B cell (primary cell): ENCODE measurements around the gene HLA-DMA. TPM values are rescaled to one million over a fixed set of nuclear protein-coding genes. Genes with fewer than 3 reads are reported as not detected.

Experiments
- ATAC-seq: fragments of 200-7000 bp; cut with Tn5 transposase; one replicate; pipeline ENCODE4 v1.10.0; 2021; ENCODE audit warnings: low read depth, mild to moderate bottlenecking, moderate number of reproducible peaks, moderate library complexity
- CTCF ChIA-PET: fragments of 350-600 bp; sonication (Branson Sonifier 250); formaldehyde crosslinking; loops from one replicate; lab custom pipeline; 2021; ENCODE audit warnings: antibody characterized with exemption, inconsistent platforms; lab: Charles Lee
- POLR2A ChIA-PET: fragments of 350-600 bp; sonication (Branson Sonifier 250); formaldehyde crosslinking; loops from one replicate; lab custom pipeline; 2021; ENCODE audit warnings: antibody characterized with exemption; lab: Charles Lee
- DNase-seq: peaks from one replicate; pipeline ENCODE4 v3.0.0; 2013
- H2AFZ ChIP-seq: 2 replicates; pipeline ENCODE4 v1.6.1; 2012; ENCODE audit warnings: mild to moderate bottlenecking, low read depth, low read length; ENCODE audit not compliant: insufficient read depth, poor library complexity, severe bottlenecking
- H3K27ac ChIP-seq, 2 donors: 1 replicate in 1 of 2; 2 replicates in 1 of 2; pipeline ENCODE4 v1.5.1; 2012 to 2013; ENCODE audit warnings: low read length in 2 of 2, mild to moderate bottlenecking in 2 of 2, moderate library complexity in 1 of 2
- H3K27me3 ChIP-seq, 4 experiments: fragments of 200-600 bp in 1 of 4; sonication (generic) in 1 of 4; replicated peaks in 1 of 4; 1 replicate in 2 of 4; 2 replicates in 2 of 4; pipeline versions ENCODE4 v1.6.1 to v1.7.0; 2013 to 2016; ENCODE audit warnings: low read length in 3 of 4, mild to moderate bottlenecking in 2 of 4, mixed read lengths in 1 of 4, moderate library complexity in 1 of 4; ENCODE audit not compliant: insufficient read depth in 4 of 4, control insufficient read depth in 3 of 4; ENCODE audit errors: control extremely low read depth in 1 of 4
- H3K36me3 ChIP-seq, 2 experiments: replicated peaks in 1 of 2; 1 replicate in 1 of 2; 2 replicates in 1 of 2; pipeline versions ENCODE4 v1.6.1 to v1.7.1; 2013; ENCODE audit warnings: low read length in 1 of 2; ENCODE audit not compliant: insufficient read depth in 2 of 2, control insufficient read depth in 1 of 2; ENCODE audit errors: control extremely low read depth in 1 of 2, extremely low read depth in 1 of 2
- H3K4me1 ChIP-seq, 2 donors: fragments of 200-600 bp in 1 of 2; sonication (generic) in 1 of 2; 1 replicate in 1 of 2; 2 replicates in 1 of 2; pipeline versions ENCODE4 v1.5.1 to v1.6.1; 2013 to 2017; ENCODE audit warnings: low read length in 2 of 2; ENCODE audit not compliant: control insufficient read depth in 2 of 2, insufficient read depth in 2 of 2
- H3K4me2 ChIP-seq: replicated peaks from 2 replicates; pipeline ENCODE3; 2012; ENCODE audit warnings: mild to moderate bottlenecking, low read depth, low read length; ENCODE audit not compliant: poor library complexity, severe bottlenecking
- H3K4me3 ChIP-seq, 5 experiments: fragments of 200-600 bp in 1 of 5; sonication (generic) in 1 of 5; 1 replicate in 3 of 5; 2 replicates in 2 of 5; pipeline versions ENCODE4 v1.5.1 to v1.7.0; 2011 to 2016; ENCODE audit warnings: low read length in 4 of 5, mild to moderate bottlenecking in 4 of 5, low read depth in 2 of 5, control low read depth in 1 of 5, moderate library complexity in 1 of 5; ENCODE audit not compliant: insufficient read depth in 1 of 5; ENCODE audit errors: control extremely low read depth in 1 of 5, extremely low read depth in 1 of 5
- H3K79me2 ChIP-seq: fragments of 200-600 bp; sonication (generic); one replicate; pipeline ENCODE4 v1.6.0; 2016; ENCODE audit warnings: low read length; ENCODE audit not compliant: control insufficient read depth, insufficient read depth
- H3K9ac ChIP-seq: fragments of 200-600 bp; sonication (generic); 2 replicates; pipeline ENCODE4 v1.6.1; 2017; ENCODE audit warnings: mild to moderate bottlenecking, low read length, moderate library complexity
- H3K9me3 ChIP-seq, 3 donors: one replicate each; pipeline versions ENCODE4 v1.6.1 to v1.7.1; 2013; ENCODE audit warnings: low read length in 2 of 3; ENCODE audit not compliant: control insufficient read depth in 2 of 3, insufficient read depth in 1 of 3; ENCODE audit errors: control extremely low read depth in 1 of 3
- H4K20me1 ChIP-seq: 2 replicates; pipeline ENCODE4 v1.6.0; 2012; ENCODE audit warnings: mild to moderate bottlenecking, low read length; ENCODE audit not compliant: insufficient read depth, control insufficient read depth, poor library complexity, severe bottlenecking
- H3K27ac Mint-ChIP-seq: one replicate; pipeline ENCODE4 v1.8.0; 2021; ENCODE audit warnings: mixed read lengths
- H3K27me3 Mint-ChIP-seq: one replicate; pipeline ENCODE4 v1.8.0; 2021; ENCODE audit warnings: mixed read lengths
- H3K4me1 Mint-ChIP-seq: one replicate; pipeline ENCODE4 v1.8.0; 2021; ENCODE audit warnings: mixed read lengths
- H3K4me3 Mint-ChIP-seq: one replicate; pipeline ENCODE4 v1.8.0; 2021; ENCODE audit warnings: mixed read lengths
- H3K9me3 Mint-ChIP-seq: one replicate; pipeline ENCODE4 v1.8.0; 2022; ENCODE audit warnings: mixed read lengths; ENCODE audit not compliant: insufficient read depth
- CTCF ChIP-seq: fragments of 200-600 bp; IDR thresholded peaks from one replicate; pipeline ENCODE4 v1.8.0; 2022; ENCODE audit warnings: antibody characterized with exemption, mild to moderate bottlenecking
- EZH2 ChIP-seq: IDR thresholded peaks from 2 replicates; pipeline ENCODE4 v1.6.1; 2012; ENCODE audit warnings: borderline replicate concordance, low read depth, mild to moderate bottlenecking, moderate library complexity, low read length; ENCODE audit not compliant: insufficient read depth, poor library complexity, severe bottlenecking
- WGBS: methylation state at CpG from one replicate; pipeline ENCODE4 v1.1.5; 2013; ENCODE audit warnings: missing lambda C conversion rate; ENCODE audit not compliant: insufficient coverage; 5-methylcytosine and 5-hydroxymethylcytosine counted together
- intact Hi-C: fragments of 100-400 bp; cut with micrococcal nuclease; formaldehyde crosslinking; loops from one replicate; pipeline ENCODE4 v1.10.0; 2022
- polyA plus RNA-seq: library from polyadenylated mRNA; depleted of rRNA; stranded (reverse); fragments of >200 nt; gene quantifications from 2 replicates; pipeline ENCODE4 v1.2.3, GENCODE V29; 2012
- total RNA-seq, 2 donors: library from RNA; stranded (reverse); fragments of 120-200 nt in 1 of 2; gene quantifications; 1 replicate in 1 of 2; 2 replicates in 1 of 2; pipeline versions ENCODE4 v1.2.3 to v1.2.4, GENCODE V29; 2013 to 2022

Gene HLA-DMA
- total and polyA plus RNA-seq, 2 donors (not counting 1 experiment from before 2014, with no cell fraction given) = 558 to 925 TPM

GRCh38 chr6:32995448-32995847 lies 42.6 kb upstream of the HLA-DMA start:
- H4K20me1 ChIP-seq = no peaks in the 10 kb centered on the region
- TF ChIP-seq CTCF (no peak), EZH2 (no peak)
- H2AFZ ChIP-seq = no peak overlapping the region
- Mint-ChIP-seq H3K4me3 (no peak overlapping the region), H3K27me3 (peaks cover 4% of the 10 kb centered on the region), H3K9me3 (no peaks in the 10 kb centered on the region), H3K4me1 (peaks cover 9% of the 10 kb centered on the region), H3K27ac (no peak overlapping the region)
- H3K9ac ChIP-seq = no peak overlapping the region
- ChIA-PET CTCF (interaction anchor here (0.7 to 1.2 kb wide), 3 partner anchors 48 to 152 kb away, joined by 3 read pairs; no protein-coding TSS in a partner anchor), POLR2A (interaction anchor here (0.6 kb wide), 1 partner anchor 213 kb away, joined by 4 read pairs; no protein-coding TSS in a partner anchor)
- H3K79me2 ChIP-seq = no peaks in the 10 kb centered on the region
- intact Hi-C loops = loop anchor here (10.0 kb wide), 1 partner anchor 1159 kb away; no protein-coding TSS in a partner anchor
- no CpG with 5 or more reads among the region's 2 CpGs for WGBS
- peaks cover 7 to 9% of the 10 kb centered on the region in 2 donors for H3K4me1 ChIP-seq
- H3K4me3 ChIP-seq = no peak overlapping the region
- no peaks in the 10 kb centered on the region for H3K9me3 ChIP-seq
- ATAC-seq (no peak), DNase-seq (no peak)
- no peak overlapping the region for H3K4me2 ChIP-seq
- H3K27ac ChIP-seq = no peak overlapping the region
- no peaks in the 10 kb centered on the region for H3K36me3 ChIP-seq
- H3K27me3 ChIP-seq = no peaks in the 10 kb centered on the region

GRCh38 chr6:32993363-32993973 lies 40.6 kb upstream of the HLA-DMA start:
- peaks cover 4% of the 10 kb centered on the region for H3K27me3 Mint-ChIP-seq

More at GRCh38 chr6:32993363-32993973, 40.6 kb upstream of the HLA-DMA start:
- H3K4me3 Mint-ChIP-seq = no peak overlapping the region
- DNase-seq (no peak), ATAC-seq (no peak)
- Histone ChIP-seq H2AFZ (no peak overlapping the region), H3K4me3 (no peak overlapping the region), H3K27ac (no peak overlapping the region), H4K20me1 (no peaks in the 10 kb centered on the region), H3K9me3 (no peaks in the 10 kb centered on the region), H3K36me3 (no peaks in the 10 kb centered on the region), H3K79me2 (no peaks in the 10 kb centered on the region), H3K4me1 (no peaks in the 10 kb centered on the region), H3K9ac (no peak overlapping the region), H3K27me3 (no peaks in the 10 kb centered on the region), H3K4me2 (no peak overlapping the region)
- no CpG with 5 or more reads among the region's 9 CpGs for WGBS
- TF ChIP-seq EZH2 (no peak), CTCF (no peak)
- intact Hi-C loops = loop anchor here (10.0 kb wide), 1 partner anchor 1161 kb away; no protein-coding TSS in a partner anchor
- POLR2A ChIA-PET = no interaction called here
- H3K4me1 Mint-ChIP-seq = no peaks in the 10 kb centered on the region
- no peak overlapping the region for H3K27ac Mint-ChIP-seq
- CTCF ChIA-PET = interaction anchor here (0.6 to 1.5 kb wide), 7 partner anchors 9 to 1333 kb away, joined by 3 to 5 read pairs (median 3); partner anchors contain the start of gene C6orf47
- no peaks in the 10 kb centered on the region for H3K9me3 Mint-ChIP-seq
